ENCODE results near the gene PRSS38.

The PRSS38 gene

DNA sequence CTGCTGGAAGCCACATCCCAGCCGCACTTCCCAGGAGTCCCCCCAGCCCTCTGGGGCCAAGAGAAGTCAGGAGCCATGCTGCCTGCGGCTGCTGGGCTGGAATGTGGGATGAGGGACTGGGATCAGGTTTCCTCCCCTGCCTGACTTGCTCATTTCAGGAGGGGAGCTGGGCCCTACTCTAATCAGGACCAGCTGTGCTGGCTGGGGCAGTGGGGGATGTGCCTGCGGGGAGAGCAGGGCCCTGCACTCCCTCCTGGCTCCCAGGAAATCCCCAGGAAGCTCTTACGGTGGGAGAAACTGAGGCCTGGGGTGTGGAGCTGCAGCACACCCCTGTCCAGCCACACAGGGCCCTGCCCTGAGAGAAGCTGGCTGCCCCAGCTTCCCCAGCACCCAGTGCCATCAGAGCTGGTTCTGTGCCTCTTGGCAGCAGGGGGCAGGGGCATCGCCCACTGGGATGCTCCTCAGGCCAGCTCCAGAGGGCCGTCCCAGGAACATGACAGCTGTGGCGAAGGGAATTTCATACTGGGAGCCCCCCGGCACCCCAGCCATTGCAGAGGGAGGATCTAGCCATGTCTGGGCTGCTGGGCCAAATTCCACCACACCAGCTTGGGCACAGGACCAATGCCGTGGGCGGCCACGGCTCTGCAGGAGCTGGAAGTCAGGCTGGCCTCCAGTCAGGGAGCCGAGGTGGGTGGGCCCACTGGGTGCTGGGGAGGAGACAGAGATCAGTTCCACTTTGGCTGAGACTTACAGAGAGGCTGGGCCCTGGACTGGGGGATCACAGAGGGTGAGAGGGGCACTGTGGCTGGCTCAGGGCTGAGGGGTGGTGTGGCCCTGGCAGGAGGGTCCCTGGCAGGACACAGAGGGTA is 21.3 kb upstream of the PRSS38 start:
- FAIRE-seq, result peak; percentile 88

DNA sequence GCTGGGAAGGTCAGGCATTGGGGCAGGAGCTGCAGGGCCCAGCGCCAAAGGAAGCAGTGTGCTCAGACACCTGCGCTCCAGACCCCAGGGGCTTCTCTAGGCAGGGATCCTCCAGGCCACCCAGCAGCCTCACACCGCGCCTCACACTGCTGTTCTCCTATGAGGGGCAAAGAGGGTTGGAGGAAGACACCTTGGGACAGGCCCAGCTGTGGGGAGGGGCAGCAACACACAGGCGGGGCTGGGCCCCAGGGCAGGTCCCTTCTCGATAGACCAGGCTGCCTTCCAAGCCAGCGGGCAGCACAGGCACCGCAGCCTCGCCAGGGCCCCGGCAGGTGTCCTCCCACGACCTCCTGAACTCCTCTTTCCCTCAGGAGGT is 20.7 kb upstream of the PRSS38 start:
- FAIRE-seq, result no peak

GRCh38 chr1:227795732-227796131 is 19.7 kb upstream of the PRSS38 start:
- no peak for FAIRE-seq

- FAIRE-seq, result no peak
Observed at GRCh38 chr1:227796359-227796915, 19.0 kb upstream of the PRSS38 start.

GRCh38 chr1:227797144-227797543 is 18.3 kb upstream of the PRSS38 start:
- no peak for FAIRE-seq

DNA sequence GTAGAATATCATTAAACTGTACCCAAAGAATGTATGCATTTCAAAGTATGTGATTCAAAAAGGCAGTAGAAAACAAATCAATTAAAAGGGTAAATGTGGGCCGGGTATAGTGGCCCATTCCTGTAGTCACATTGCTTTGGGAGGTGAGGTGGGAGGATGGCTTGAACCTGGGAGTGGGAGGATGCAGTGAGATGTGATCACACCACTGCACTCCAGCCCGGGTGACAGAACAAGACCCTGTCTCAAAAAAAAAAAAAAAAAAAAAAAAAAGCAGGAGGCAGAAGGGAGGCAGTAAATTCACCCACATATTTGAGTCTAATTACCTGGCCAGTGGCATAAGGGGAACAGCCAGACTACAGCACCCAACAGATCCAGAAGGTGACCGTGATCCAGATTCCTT is 17.9 kb upstream of the PRSS38 start:
- no peak for FAIRE-seq

- no peak for FAIRE-seq
Observed at GRCh38 chr1:227798078-227798802, 17.2 kb upstream of the PRSS38 start.

- FAIRE-seq, result no peak
Observed at GRCh38 chr1:227799756-227800155, 15.7 kb upstream of the PRSS38 start.

DNA sequence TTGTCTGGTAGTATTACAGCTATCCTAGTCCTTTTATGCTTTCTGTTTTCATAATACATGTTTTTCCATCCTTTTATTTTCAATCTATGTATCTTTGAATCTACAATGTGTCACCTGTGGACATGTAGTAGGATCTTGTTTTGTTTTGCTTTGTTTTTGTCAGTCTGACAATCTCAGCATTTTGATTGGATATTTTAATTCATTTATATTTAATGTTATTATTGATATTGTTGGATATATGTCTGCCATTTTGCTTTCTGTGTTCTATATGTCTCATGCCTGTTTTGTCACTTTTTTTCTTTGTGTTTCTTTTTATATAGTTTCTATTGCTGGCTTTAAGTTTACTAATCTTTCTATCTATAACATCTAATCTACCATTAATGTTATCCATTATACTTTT is 11.5 kb upstream of the PRSS38 start:
- peak; percentile 71 for FAIRE-seq

GRCh38 chr1:227805606-227806197 is 9.8 kb upstream of the PRSS38 start:
- FAIRE-seq, result peak; percentile 82

DNA sequence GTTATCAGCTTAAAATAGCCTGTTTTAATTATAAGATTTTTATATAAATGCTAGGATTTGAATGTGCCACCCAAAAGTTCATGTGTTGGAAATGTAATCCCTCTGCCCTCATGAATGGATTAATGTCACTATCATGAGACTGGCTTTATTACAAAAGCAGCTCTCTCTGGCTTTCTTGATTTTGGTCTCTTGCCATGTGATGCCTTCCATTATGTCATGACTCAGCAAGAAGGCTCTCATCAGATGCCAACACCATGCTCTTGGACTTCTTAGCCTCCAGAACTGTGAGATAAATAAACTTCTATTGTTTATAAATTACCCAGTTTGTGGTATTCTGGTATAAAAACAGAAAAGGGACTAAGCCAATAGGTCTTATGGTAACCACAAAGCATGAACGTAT is 6.9 kb upstream of the PRSS38 start:
- no peak for FAIRE-seq

DNA sequence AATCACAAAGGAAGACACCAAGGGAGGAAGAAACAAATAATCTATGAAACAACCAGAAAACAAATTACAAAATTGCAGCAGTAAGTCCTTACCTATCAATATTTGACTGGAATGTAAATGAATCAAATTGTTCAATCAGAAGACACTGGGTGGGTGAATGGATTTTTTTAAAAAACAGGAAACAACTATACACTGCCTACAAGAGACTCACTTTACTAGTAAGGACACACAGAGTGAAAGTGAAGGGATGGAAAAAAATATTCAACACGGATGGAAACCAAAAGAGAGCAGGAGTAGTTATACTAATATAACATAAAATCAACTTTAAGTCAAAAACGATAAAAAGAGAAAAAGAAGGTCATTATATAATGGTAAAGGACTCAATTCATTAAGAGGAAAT is 6.4 kb upstream of the PRSS38 start:
- no peak for FAIRE-seq

- FAIRE-seq, result no peak
Observed at GRCh38 chr1:227813962-227814361, 1.5 kb upstream of the PRSS38 start.

GRCh38 chr1:227816750-227817446 is 1.4 kb downstream of the PRSS38 start:
- no peak for FAIRE-seq

DNA sequence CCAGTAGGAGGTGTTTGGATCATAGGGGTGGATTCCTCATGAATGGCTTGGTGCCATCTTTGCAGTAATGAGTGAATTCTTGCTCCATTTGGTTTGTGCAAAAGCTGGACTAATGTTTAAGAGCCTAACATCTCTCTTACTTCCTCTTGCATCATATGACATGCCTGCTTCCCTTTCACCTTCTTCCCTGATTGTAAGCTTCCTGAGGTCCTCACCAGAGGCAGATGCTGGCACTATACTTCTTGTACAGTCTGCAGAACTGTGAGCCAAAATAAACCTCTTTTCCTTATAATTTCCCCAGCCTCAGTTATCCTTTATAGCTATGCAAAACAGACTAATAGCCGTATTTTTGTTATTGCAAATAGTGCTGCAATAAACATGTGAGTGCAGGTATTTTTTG is 8.1 kb downstream of the PRSS38 start:
- no peak for FAIRE-seq

GRCh38 chr1:227824204-227824603 is 8.7 kb downstream of the PRSS38 start:
- FAIRE-seq, result no peak

DNA sequence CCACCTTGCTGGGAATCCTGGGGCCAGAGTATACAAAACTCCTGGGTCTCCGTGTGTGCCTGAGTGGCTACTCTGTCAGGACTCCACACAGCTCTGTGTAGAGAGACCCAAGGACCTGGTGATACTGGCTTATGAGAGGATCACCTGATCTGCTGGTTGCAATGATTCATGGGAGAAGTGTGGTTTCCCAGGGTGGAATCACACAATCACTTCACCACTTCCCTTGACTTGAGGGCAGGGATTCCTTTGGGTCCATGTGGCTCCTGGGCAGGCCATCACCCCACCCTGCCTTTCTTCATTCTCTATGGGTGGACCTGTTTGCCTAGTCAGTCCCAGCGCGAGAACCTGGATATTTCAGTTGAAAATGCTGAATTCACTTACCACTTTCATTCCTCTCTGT is 13.3 kb downstream of the PRSS38 start:
- FAIRE-seq, result no peak

DNA sequence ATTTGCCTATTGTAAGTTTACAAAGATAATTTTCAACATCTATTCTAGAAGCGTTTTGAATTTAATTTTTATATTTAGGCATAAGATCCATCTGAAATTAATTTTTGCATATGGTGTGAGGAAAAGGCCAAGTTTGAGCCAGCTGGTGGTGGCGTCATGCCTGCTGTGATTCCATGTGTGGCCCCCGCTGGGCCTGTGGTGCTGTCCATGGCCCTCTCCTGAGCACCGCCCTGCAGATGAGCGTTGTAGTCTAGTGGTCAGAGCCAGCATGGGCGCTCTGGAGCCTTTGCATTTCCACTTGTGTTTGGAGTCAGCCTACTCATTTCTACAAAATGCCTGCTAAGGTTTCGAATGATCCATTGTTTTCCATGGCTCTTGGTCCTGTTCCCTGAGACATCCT is 22.7 kb downstream of the PRSS38 start:
- FAIRE-seq, result no peak

- no peak for FAIRE-seq
Observed at GRCh38 chr1:227841096-227841495, 25.6 kb downstream of the PRSS38 start.

GRCh38 chr1:227844320-227845146 is 29.1 kb downstream of the PRSS38 start:
- FAIRE-seq, result no peak

GRCh38 chr1:227845147-227845458 is 29.6 kb downstream of the PRSS38 start:
- FAIRE-seq, result no peak

GRCh38 chr1:227845519-227845918 is 30.0 kb downstream of the PRSS38 start:
- no peak for FAIRE-seq

Data from endometrium (tissue), 2 donors.